PC-3 (cell line): ENCODE results near the gene THRA. TPM values are rescaled to one million over a fixed set of nuclear protein-coding genes. Genes with fewer than 3 reads are reported as not detected.

Experiments used
- ATAC-seq: fragments of 200-7000 bp; cut with Tn5 transposase; 2 replicates; pipeline ENCODE4 v1.9.1; 2020; ENCODE audit warnings: mild to moderate bottlenecking, moderate library complexity
- BruUV-seq: library from RNA; stranded (reverse); fragments of 400-500 nt; replicated peaks from 2 replicates; lab custom pipeline; 2021; lab: Mats Ljungman, UMichigan
- CTCF ChIA-PET: fragments of 300-600 bp; sonication (Branson Sonifier 250); formaldehyde crosslinking; loops from one replicate; lab custom pipeline; 2022; ENCODE audit warnings: antibody characterized with exemption; lab: Charles Lee
- POLR2A ChIA-PET: fragments of 300-600 bp; sonication (Branson Sonifier 250); formaldehyde crosslinking; loops from one replicate; lab custom pipeline; 2022; ENCODE audit warnings: antibody characterized with exemption; ENCODE audit not compliant: unreplicated experiment; lab: Charles Lee
- DNase-seq: peaks from one replicate; pipeline ENCODE4 v3.0.0-alpha.2; 2015
- H2AFZ ChIP-seq: fragments of 300-600 bp; sonication (generic); 2 replicates; pipeline ENCODE4 v1.6.0; 2016; ENCODE audit warnings: antibody characterized with exemption, low read length
- H3F3A ChIP-seq: fragments of 300-600 bp; sonication (generic); one replicate; pipeline ENCODE4 v1.6.0; 2017; ENCODE audit warnings: antibody characterized with exemption, low read length, control low read depth, mild to moderate bottlenecking; ENCODE audit not compliant: unreplicated experiment
- H3K27ac ChIP-seq: fragments of 300-600 bp; sonication (generic); 2 replicates; pipeline ENCODE4 v1.5.1; 2016; ENCODE audit warnings: mild to moderate bottlenecking, low read length
- H3K27me3 ChIP-seq: fragments of 300-600 bp; sonication (generic); 2 replicates; pipeline ENCODE4 v1.6.1; 2016; ENCODE audit warnings: low read length, mixed read lengths
- H3K36me3 ChIP-seq: fragments of 300-600 bp; sonication (generic); 2 replicates; pipeline ENCODE4 v1.6.1; 2016; ENCODE audit warnings: low read depth, mixed run types, low read length, mixed read lengths
- H3K4me1 ChIP-seq: fragments of 300-600 bp; sonication (generic); 2 replicates; pipeline ENCODE4 v1.5.1; 2016; ENCODE audit warnings: low read length; ENCODE audit not compliant: insufficient read depth
- H3K4me2 ChIP-seq: fragments of 300-600 bp; sonication (generic); 2 replicates; pipeline ENCODE4 v1.6.0; 2016; ENCODE audit warnings: low read length
- H3K4me3 ChIP-seq: fragments of 300-600 bp; sonication (generic); 2 replicates; pipeline ENCODE4 v1.5.1; 2016; ENCODE audit warnings: mild to moderate bottlenecking, low read length, mixed read lengths
- H3K79me2 ChIP-seq: fragments of 300-600 bp; sonication (generic); 2 replicates; pipeline ENCODE4 v1.6.1; 2017; ENCODE audit warnings: low read length, mixed read lengths
- H3K9ac ChIP-seq: fragments of 300-600 bp; sonication (generic); 2 replicates; pipeline ENCODE4 v1.6.0; 2016; ENCODE audit warnings: mild to moderate bottlenecking, low read length
- H3K9me2 ChIP-seq: fragments of 300-600 bp; sonication (generic); replicated peaks from 2 replicates; pipeline ENCODE4 v1.6.1; 2016; ENCODE audit warnings: mixed run types, low read length, mixed read lengths
- H3K9me3 ChIP-seq: fragments of 300-600 bp; sonication (generic); 2 replicates; pipeline ENCODE4 v1.6.1; 2016; ENCODE audit warnings: low read length, mixed read lengths
- H4K20me1 ChIP-seq: fragments of 300-600 bp; sonication (generic); 2 replicates; pipeline ENCODE4 v1.6.1; 2016; ENCODE audit warnings: low read length, mixed read lengths
- CTCF ChIP-seq: fragments of 300-600 bp; sonication (generic); conservative IDR thresholded peaks from 2 replicates; pipeline ENCODE4 v1.5.1; 2017; ENCODE audit warnings: antibody characterized with exemption, low read depth, mild to moderate bottlenecking, low read length
- EZH2 ChIP-seq: fragments of 300-600 bp; sonication (generic); IDR thresholded peaks from one replicate; pipeline ENCODE4 v1.6.1; 2017; ENCODE audit warnings: antibody characterized with exemption, mild to moderate bottlenecking, low read length; ENCODE audit not compliant: unreplicated experiment
- EZH2phosphoT487 ChIP-seq: fragments of 300-600 bp; sonication (generic); IDR thresholded peaks from 2 replicates; pipeline ENCODE4 v1.6.1; 2018; ENCODE audit warnings: mild to moderate bottlenecking, antibody characterized with exemption, low read length, borderline replicate concordance
- intact Hi-C: fragments of 100-400 bp; cut with micrococcal nuclease; formaldehyde crosslinking; loops from 2 replicates; pipeline ENCODE4 v1.9.0; 2023
- total RNA-seq: library from RNA; depleted of rRNA; stranded (reverse); fragments of >200 nt; gene quantifications from 2 replicates; pipeline ENCODE4 v1.2.3, GENCODE V29; 2014

The THRA gene
- total RNA-seq, 1 experiment from 2014 or later: 6.6 TPM

- TF ChIP-seq EZH2phosphoT487 (no peak), CTCF (no peak), EZH2 (no peak)
- no peaks in the 10 kb centered on the region for H3K27me3 ChIP-seq
- peaks cover 8% of the 10 kb centered on the region for H3K36me3 ChIP-seq
- no peak overlapping the region for H2AFZ ChIP-seq
- no peak overlapping the region for H3K4me3 ChIP-seq
- no peak overlapping the region for H3K9ac ChIP-seq
- H3K27ac ChIP-seq: no peak overlapping the region
- DNase-seq (no peak), ATAC-seq (no peak)
- no peaks in the 10 kb centered on the region for H3F3A ChIP-seq
- intact Hi-C loops: no loop called here
- ChIA-PET POLR2A (no interaction called here), CTCF (no interaction called here)
- H3K79me2 ChIP-seq: peaks cover 2% of the 10 kb centered on the region; the same call in 1 of the 2 replicates
- no peak overlapping the region for H3K4me2 ChIP-seq
- no peaks in the 10 kb centered on the region; the same call in 1 of the 2 replicates for H4K20me1 ChIP-seq
- BruUV-seq: no TSS peak
- no peaks in the 10 kb centered on the region for H3K9me3 ChIP-seq
- H3K4me1 ChIP-seq: no peaks in the 10 kb centered on the region; the same call in 1 of the 2 replicates
- H3K9me2 ChIP-seq: no peaks in the 10 kb centered on the region
These were observed 29.8 kb downstream of the THRA start for GRCh38 chr17:40092581-40092980.

- TF ChIP-seq CTCF: no peak
- no peak for TF ChIP-seq EZH2phosphoT487
- TF ChIP-seq EZH2: no peak
- Histone ChIP-seq H3K36me3 (peaks cover 8% of the 10 kb centered on the region), H3F3A (no peaks in the 10 kb centered on the region), H2AFZ (no peak overlapping the region), H3K9me3 (no peaks in the 10 kb centered on the region), H3K9ac (no peak overlapping the region), H3K4me2 (no peak overlapping the region), H4K20me1 (no peaks in the 10 kb centered on the region; the same call in 1 of the 2 replicates), H3K4me1 (peaks cover 4% of the 10 kb centered on the region), H3K79me2 (peaks cover 7% of the 10 kb centered on the region), H3K9me2 (no peaks in the 10 kb centered on the region), H3K27me3 (no peaks in the 10 kb centered on the region), H3K27ac (no peak overlapping the region), H3K4me3 (no peak overlapping the region)
- BruUV-seq: no TSS peak
- ChIA-PET CTCF (no interaction called here), POLR2A (no interaction called here)
- intact Hi-C loops: no loop called here
- ATAC-seq (no peak), DNase-seq (no peak)
These were observed 30.3 kb downstream of the THRA start for GRCh38 chr17:40093005-40093579.

- peaks cover 8% of the 10 kb centered on the region for H3K36me3 ChIP-seq
- TF ChIP-seq EZH2phosphoT487: no peak
- ATAC-seq (no peak), DNase-seq (no peak)
- peaks cover 10% of the 10 kb centered on the region for H3K4me1 ChIP-seq
- peaks cover 13% of the 10 kb centered on the region for H3K79me2 ChIP-seq
- no peak overlapping the region for H3K27ac ChIP-seq
- no peak overlapping the region for H3K4me2 ChIP-seq
- no peak overlapping the region for H3K9ac ChIP-seq
- no peak overlapping the region for H3K4me3 ChIP-seq
- no peak overlapping the region for H2AFZ ChIP-seq
- H3K9me3 ChIP-seq: no peaks in the 10 kb centered on the region
- no peaks in the 10 kb centered on the region for H3K27me3 ChIP-seq
- H4K20me1 ChIP-seq: peaks cover 6% of the 10 kb centered on the region
- ChIA-PET POLR2A (no interaction called here), CTCF (no interaction called here)
- no TSS peak for BruUV-seq
- H3F3A ChIP-seq: no peaks in the 10 kb centered on the region
- intact Hi-C loops: no loop called here
- H3K9me2 ChIP-seq: no peaks in the 10 kb centered on the region
These were observed 30.9 kb downstream of the THRA start for GRCh38 chr17:40093580-40094201.
